Ectodermal cell (in vitro differentiated cells): ENCODE results near the gene SERAC1.

Experiments used
- H3K27ac ChIP-seq: 2 replicates; pipeline ENCODE4 v1.7.0; 2013; ENCODE audit warnings: mild to moderate bottlenecking, low read depth, low read length; ENCODE audit not compliant: insufficient read depth, poor library complexity, severe bottlenecking
- H3K27me3 ChIP-seq: 2 replicates; pipeline ENCODE4 v1.7.0; 2013; ENCODE audit warnings: mild to moderate bottlenecking, low read length; ENCODE audit not compliant: insufficient read depth, control insufficient read depth, poor library complexity, severe bottlenecking
- H3K36me3 ChIP-seq: one replicate; pipeline ENCODE4 v1.7.0; 2013; ENCODE audit warnings: low read length; ENCODE audit not compliant: control insufficient read depth, insufficient read depth
- H3K4me1 ChIP-seq: one replicate; pipeline ENCODE4 v1.7.0; 2013; ENCODE audit warnings: low read length; ENCODE audit not compliant: control insufficient read depth, insufficient read depth
- H3K4me3 ChIP-seq: 2 replicates; pipeline ENCODE4 v1.7.0; 2013; ENCODE audit warnings: low read depth, low read length, control low read depth; ENCODE audit not compliant: insufficient read depth
- H3K9me3 ChIP-seq: 2 replicates; pipeline ENCODE4 v1.7.0; 2013; ENCODE audit warnings: mild to moderate bottlenecking, low read length, moderate library complexity; ENCODE audit not compliant: control insufficient read depth
- WGBS, 2 experiments: methylation state at CpG; one replicate each; pipeline ENCODE4 v1.1.7; 2013; ENCODE audit warnings: missing lambda C conversion rate in 2 of 2; 5-methylcytosine and 5-hydroxymethylcytosine counted together

SERAC1 gene

GRCh38 chr6:158070513-158070912, 97.5 kb downstream of the SERAC1 start:
- no peak overlapping the region for H3K27ac ChIP-seq
- 87% methylated on average over 10 of the region's 10 CpGs for WGBS, 2 experiments

GRCh38 chr6:158069800-158070195, 98.3 kb downstream of the SERAC1 start:
- H3K27ac ChIP-seq = no peak overlapping the region
- H3K4me3 ChIP-seq = no peak overlapping the region
- H3K36me3 ChIP-seq = no peaks in the 10 kb centered on the region
- no peaks in the 10 kb centered on the region for H3K9me3 ChIP-seq
- no peaks in the 10 kb centered on the region for H3K4me1 ChIP-seq
- 90 to 91% methylated on average over 6 of the region's 6 CpGs for WGBS, 2 experiments
- no peaks in the 10 kb centered on the region for H3K27me3 ChIP-seq

More at GRCh38 chr6:158070513-158070912, 97.5 kb downstream of the SERAC1 start:
- H3K9me3 ChIP-seq = no peaks in the 10 kb centered on the region
- no peak overlapping the region for H3K4me3 ChIP-seq
- H3K36me3 ChIP-seq = no peaks in the 10 kb centered on the region
- H3K27me3 ChIP-seq = no peaks in the 10 kb centered on the region
- H3K4me1 ChIP-seq = no peaks in the 10 kb centered on the region

- no peak overlapping the region for H3K27ac ChIP-seq
- no peak overlapping the region for H3K4me3 ChIP-seq
- no peaks in the 10 kb centered on the region for H3K4me1 ChIP-seq
- WGBS, 2 experiments = 87 to 93% methylated on average over 13 to 14 of the region's 14 CpGs
- H3K9me3 ChIP-seq = no peaks in the 10 kb centered on the region
- H3K36me3 ChIP-seq = no peaks in the 10 kb centered on the region
- no peaks in the 10 kb centered on the region for H3K27me3 ChIP-seq
Measured at GRCh38 chr6:158068893-158069799, 98.9 kb downstream of the SERAC1 start.

- H3K36me3 ChIP-seq = no peaks in the 10 kb centered on the region
- no peak overlapping the region for H3K27ac ChIP-seq
- H3K4me1 ChIP-seq = no peaks in the 10 kb centered on the region
- 91 to 96% methylated on average over 10 of the region's 10 CpGs for WGBS, 2 experiments
- no peak overlapping the region for H3K4me3 ChIP-seq
- H3K27me3 ChIP-seq = no peaks in the 10 kb centered on the region
- no peaks in the 10 kb centered on the region for H3K9me3 ChIP-seq
Measured at GRCh38 chr6:158068156-158068892, 99.7 kb downstream of the SERAC1 start.

- no peaks in the 10 kb centered on the region for H3K9me3 ChIP-seq
Measured at GRCh38 chr6:158067436-158068015, 100.5 kb downstream of the SERAC1 start.

GRCh38 chr6:158066136-158066781, 101.8 kb downstream of the SERAC1 start:
- Histone ChIP-seq H3K4me3 (no peak overlapping the region), H3K4me1 (no peaks in the 10 kb centered on the region), H3K27me3 (no peaks in the 10 kb centered on the region), H3K27ac (no peak overlapping the region), H3K9me3 (no peaks in the 10 kb centered on the region), H3K36me3 (no peaks in the 10 kb centered on the region)
- 95% methylated on average over 23 of the region's 23 CpGs for WGBS, 2 experiments

More at GRCh38 chr6:158067436-158068015, 100.5 kb downstream of the SERAC1 start:
- Histone ChIP-seq H3K36me3 (no peaks in the 10 kb centered on the region), H3K27me3 (no peaks in the 10 kb centered on the region), H3K4me3 (no peak overlapping the region), H3K27ac (no peak overlapping the region), H3K4me1 (no peaks in the 10 kb centered on the region)
- WGBS, 2 experiments = 96 to 97% methylated on average over 10 of the region's 10 CpGs

GRCh38 chr6:158064725-158065251, 103.3 kb downstream of the SERAC1 start:
- no peaks in the 10 kb centered on the region for H3K9me3 ChIP-seq

GRCh38 chr6:158063736-158064135, 104.3 kb downstream of the SERAC1 start:
- H3K27ac ChIP-seq = no peak overlapping the region
- no peak overlapping the region for H3K4me3 ChIP-seq
- H3K36me3 ChIP-seq = no peaks in the 10 kb centered on the region
- H3K4me1 ChIP-seq = no peaks in the 10 kb centered on the region
- no peaks in the 10 kb centered on the region for H3K27me3 ChIP-seq
- 94 to 97% methylated on average over 11 of the region's 11 CpGs for WGBS, 2 experiments
- H3K9me3 ChIP-seq = no peaks in the 10 kb centered on the region

More at GRCh38 chr6:158064725-158065251, 103.3 kb downstream of the SERAC1 start:
- WGBS, 2 experiments = 93% methylated on average over 24 of the region's 24 CpGs
- H3K4me3 ChIP-seq = no peak overlapping the region
- no peaks in the 10 kb centered on the region for H3K36me3 ChIP-seq
- H3K4me1 ChIP-seq = no peaks in the 10 kb centered on the region
- H3K27ac ChIP-seq = no peak overlapping the region
- no peaks in the 10 kb centered on the region for H3K27me3 ChIP-seq

GRCh38 chr6:158061709-158062461, 106.2 kb downstream of the SERAC1 start:
- H3K27me3 ChIP-seq = no peaks in the 10 kb centered on the region
- H3K9me3 ChIP-seq = no peaks in the 10 kb centered on the region
- H3K36me3 ChIP-seq = no peaks in the 10 kb centered on the region
- 94 to 95% methylated on average over 29 of the region's 29 CpGs for WGBS, 2 experiments
- H3K27ac ChIP-seq = no peak overlapping the region
- H3K4me1 ChIP-seq = no peaks in the 10 kb centered on the region
- no peak overlapping the region for H3K4me3 ChIP-seq
